A549 treated with GW870086 at 1 μM for 4 hours (cell line): Measurements from ENCODE around the gene HOXA3. TPM values are rescaled to one million over a fixed set of nuclear protein-coding genes. Genes with fewer than 3 reads are reported as not detected.

Source experiments
- total RNA-seq: library from RNA; stranded (reverse); fragments of 200-300 nt; extraction: Qiagen RNA extraction; gene quantifications from 5 replicates; pipeline ENCODE4 v1.2.3, GENCODE V29; 2022; ENCODE audit warnings: low read depth

The HOXA3 gene
- total RNA-seq = 3.4 to 7.7 TPM (median 6.4 TPM) in 5 replicates

DNA sequence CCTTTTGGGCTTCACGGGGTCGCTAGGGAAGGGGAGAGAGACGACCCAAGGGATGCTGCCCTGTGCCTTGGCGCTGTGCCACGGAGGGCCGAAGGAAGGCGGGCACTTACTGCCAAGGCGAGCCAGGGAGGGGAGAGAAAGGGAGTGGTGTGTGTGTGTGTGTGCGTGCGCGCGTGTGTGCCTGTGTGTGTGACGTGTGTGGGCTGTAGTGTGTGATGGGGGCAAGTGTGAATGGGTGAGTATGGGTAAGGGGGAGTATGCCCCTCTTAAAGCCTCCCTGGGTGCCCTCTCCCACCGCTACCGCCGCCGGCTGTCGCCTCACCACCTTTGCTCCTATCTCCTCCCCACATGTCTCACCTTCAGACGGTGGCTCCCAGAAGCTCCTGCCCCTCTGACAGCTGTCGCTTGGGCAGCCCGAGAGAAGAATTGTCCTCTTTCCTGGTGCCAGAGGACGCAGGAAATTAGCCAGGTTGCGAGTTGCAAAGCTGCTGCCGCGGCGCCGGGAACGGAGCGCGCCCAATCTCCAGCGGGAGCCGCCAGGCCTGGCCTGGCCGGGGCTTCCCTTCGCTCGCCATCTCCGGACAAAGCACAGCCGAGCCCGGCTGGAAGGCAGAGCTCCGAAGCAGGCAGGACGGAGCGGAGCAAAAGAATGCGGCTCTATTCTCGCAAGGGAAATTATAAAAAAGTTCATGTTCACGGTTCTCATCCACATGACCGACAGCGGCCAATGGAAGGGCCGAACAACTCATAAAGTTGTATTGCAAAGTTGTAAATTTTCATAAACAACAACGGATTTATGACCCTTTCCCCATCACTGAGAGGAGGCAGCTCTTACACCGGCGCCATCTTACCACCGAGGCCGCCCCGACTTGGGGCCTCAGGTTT lies at the start of gene HOXA3:
Gene HOXA3, minus strand, starts transcription at position 653 of the 885 bp plus-strand sequence. CDS start 41,943 bp downstream, outside the sequence.

DNA sequence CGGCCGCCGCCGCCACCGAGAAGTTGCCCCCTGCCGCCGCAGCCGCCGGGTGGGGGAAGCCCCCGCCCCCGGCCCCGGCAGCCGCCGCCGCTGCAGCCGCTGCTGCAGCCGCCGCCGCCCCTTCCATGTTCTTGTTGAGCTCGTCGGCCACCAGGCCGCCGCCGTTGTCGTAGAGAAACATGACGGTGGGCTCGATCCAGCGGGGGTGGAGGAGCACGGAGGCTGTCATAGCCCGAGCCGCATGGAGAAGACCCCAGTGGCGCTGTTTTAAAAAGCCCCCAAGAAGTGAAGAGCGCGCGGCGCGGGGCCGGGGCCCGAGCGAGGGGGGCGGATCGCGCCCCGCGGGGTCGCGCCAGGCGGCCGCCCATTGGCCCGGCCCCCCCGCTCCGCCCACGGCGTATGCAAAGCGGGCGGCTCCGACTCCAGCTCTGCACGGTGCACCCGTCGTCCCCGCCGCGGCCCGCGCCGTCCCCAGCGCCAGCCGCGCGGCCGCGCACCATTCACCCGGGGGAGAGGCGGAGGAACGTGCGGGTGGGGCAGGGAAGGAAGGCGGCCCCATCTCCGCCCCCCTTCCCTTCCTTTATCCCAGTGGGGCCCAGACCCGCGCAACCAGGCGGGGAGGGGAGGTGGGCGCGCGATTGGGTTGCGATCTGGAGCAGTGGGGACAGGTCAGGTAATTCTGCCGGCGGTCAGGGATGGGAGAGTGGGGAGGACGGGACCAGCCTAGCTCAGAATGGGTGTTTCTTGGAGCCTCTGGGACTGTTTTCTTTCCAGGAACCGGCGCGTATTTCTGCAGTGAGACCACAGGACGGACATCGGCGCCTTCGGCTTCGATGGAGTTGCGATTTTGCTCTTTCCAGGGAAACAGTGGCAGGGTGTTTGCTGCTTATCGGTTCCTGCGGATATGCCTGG lies 47.7 kb upstream of the HOXA3 start, which contains the start of gene HOXA13:
Gene HOXA13, minus strand, starts transcription at position 243 of the 912 bp plus-strand sequence. Its CDS starts 14 bp downstream, at position 229.

GRCh38 chr7:27185013-27185853 lies 32.9 kb upstream of the HOXA3 start, which contains the start of gene HOXA11:
TSS of gene HOXA11 (minus strand) at chr7:27185232. CDS start at chr7:27185144, 88 bp downstream.

DNA sequence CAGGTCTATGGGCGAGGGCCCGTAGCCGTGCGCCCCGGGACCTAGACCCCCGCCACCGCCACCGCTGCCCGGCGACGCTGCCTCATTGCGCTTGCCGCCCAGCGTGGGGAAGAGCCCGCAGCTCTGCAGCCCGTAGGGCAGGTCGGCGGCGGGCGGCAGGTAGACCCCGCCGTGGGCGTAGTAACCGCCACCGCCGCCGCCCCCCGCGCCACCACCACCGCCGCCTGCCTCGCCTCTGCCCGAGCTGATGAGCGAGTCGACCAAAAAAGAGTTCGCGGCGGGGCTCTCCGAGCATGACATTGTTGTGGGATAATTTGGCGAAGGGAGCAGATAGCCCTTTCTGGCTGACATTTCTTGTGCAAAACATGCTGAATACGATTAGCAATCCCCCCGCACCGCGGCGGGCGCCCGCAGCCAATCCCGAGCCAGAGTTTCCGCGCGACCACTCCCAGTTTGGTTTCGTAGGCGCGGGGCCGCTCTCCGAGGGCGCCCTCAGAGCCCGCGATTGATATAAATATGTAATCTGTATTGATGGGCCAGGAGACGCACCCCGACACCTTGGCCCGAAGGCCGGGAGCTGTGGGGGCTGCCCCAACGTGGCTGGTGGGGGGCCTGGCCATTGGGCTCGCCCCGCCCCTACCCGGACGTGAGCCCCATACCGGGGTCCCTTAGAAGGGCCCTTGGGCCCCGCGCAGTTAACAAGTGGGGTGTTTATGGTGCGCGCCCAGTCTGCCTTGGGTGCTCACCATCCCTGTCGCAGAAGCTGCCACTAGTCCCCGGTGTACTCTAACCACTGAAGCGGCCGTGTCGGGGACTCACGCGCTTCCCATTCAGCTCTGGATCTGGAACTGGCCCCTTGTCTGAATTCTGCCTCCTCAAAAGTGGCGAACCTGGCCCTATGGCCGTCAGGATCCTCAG lies 21.8 kb upstream of the HOXA3 start, which contains the start of gene HOXA10:
Gene HOXA10, minus strand, starts transcription at position 365 of the 918 bp plus-strand sequence. Its CDS starts 14 bp downstream, at position 351.

DNA sequence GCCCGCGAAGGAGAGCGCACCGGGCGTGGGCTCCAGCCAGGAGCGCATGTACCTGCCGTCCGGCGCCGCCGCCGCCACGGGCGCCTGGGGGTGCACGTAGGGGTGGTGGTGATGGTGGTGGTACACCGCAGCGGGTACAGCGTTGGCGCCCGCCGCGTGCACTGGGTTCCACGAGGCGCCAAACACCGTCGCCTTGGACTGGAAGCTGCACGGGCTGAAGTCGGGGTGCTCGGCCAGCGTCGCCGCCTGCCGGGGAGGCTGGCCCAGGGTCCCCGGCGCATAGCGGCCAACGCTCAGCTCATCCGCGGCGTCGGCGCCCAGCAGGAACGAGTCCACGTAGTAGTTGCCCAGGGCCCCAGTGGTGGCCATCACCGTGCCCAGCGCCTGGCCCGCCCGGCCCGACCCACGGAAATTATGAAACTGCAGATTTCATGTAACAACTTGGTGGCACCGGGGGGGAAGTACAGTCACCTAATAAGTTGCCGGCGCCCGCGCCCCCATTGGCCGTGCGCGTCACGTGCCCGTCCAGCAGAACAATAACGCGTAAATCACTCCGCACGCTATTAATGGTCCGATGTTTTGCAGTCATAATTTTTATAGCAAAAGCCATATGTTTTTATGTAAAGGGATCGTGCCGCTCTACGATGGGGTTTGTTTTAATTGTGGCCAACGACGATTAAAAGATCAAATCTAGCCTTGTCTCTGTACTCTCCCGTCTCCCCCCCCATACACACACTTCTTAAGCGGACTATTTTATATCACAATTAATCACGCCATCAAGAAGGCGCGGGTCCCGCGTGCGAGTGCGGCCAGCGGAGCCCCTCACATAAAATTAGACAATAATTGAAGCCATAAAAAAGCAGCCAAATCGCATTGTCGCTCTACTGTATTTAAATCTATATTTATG lies 13.0 kb upstream of the HOXA3 start, which contains the start of gene HOXA9:
Gene HOXA9, minus strand, starts transcription at position 449 of the 907 bp plus-strand sequence. Its CDS starts 80 bp downstream, at position 369.

GRCh38 chr7:27156508-27156898 lies 4.1 kb upstream of the HOXA3 start, which contains the start of gene HOXA7:
TSS of gene HOXA7 (minus strand) at chr7:27156675. CDS start at chr7:27156545, 130 bp downstream.

GRCh38 chr7:27147199-27148030 lies 5.0 kb downstream of the HOXA3 start, which contains the start of gene HOXA6:
TSS of gene HOXA6 (minus strand) at chr7:27147774. CDS start at chr7:27147749, 25 bp downstream.

GRCh38 chr7:27143023-27143949 lies 9.1 kb downstream of the HOXA3 start, which contains the start of gene HOXA5:
TSS of gene HOXA5 (minus strand) at chr7:27143681. CDS start at chr7:27143607, 74 bp downstream.

GRCh38 chr7:27130540-27131389 lies 21.6 kb downstream of the HOXA3 start, which contains the start of gene HOXA4:
TSS of gene HOXA4 (minus strand) at chr7:27130757. CDS start at chr7:27130733, 24 bp downstream.

GRCh38 chr7:27102581-27103442 lies 49.6 kb downstream of the HOXA3 start, which contains the start of gene HOXA2:
TSS of gene HOXA2 (minus strand) at chr7:27102683. CDS start at chr7:27102500, 183 bp downstream.

DNA sequence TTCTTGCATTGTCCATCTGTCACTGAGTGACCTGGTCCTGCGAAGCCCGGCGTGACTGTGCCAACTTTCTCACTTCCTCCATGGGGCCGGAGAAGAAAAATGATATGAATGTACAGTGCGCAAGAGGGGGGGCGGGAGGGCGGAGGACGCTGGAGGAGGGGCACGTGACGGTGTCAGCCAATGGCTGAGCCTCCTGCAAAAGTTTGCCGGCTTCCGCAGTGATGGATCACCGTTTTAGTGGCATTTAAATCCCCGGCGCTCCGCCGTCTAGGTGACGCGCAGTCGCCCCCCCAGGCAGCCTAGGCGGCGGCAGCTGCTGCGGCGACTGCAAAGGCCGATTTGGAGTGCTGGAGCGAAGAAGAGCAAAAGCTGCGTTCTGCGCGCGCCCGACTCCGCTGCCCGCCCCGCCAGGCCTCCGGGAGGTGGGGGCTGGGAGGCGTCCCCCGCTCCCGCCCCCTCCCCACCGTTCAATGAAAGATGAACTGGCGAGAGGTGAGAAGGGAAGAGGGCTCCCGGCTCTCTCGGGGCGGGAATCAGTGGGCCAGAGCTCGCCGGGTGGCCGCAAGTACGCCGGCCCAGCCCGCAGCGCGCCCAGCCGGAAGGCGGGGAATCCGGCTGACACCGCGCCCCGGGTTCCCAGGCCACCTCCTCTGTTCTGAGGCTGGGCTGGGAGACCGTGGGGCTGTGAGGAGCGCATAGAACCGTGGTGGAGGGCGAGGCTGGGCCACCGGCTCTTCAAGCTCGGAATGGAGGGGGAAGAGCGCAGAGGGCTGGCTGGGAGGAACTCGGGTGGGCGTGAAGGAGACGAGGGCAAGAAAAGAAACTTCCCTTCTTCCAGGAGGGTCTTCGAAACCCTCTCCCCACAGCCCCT lies 56.3 kb downstream of the HOXA3 start, which contains the start of gene HOXA1:
Gene HOXA1, minus strand, starts transcription at position 104 of the 871 bp plus-strand sequence. Its CDS starts 88 bp downstream, at position 16.

